Natural killer cell (primary cell): Measurements from ENCODE around the gene FAM131C. TPM values are rescaled to one million over a fixed set of nuclear protein-coding genes. Genes with fewer than 3 reads are reported as not detected.

ENCODE experiments used
- ATAC-seq, 3 donors: fragments of 150-1000 bp in 2 of 3; fragments of 200-7000 bp in 1 of 3; cut with Tn5 transposase; 1 replicate in 1 of 3; 2 replicates in 2 of 3; pipeline ENCODE4 v1.10.0; 2021; ENCODE audit warnings: mild to moderate bottlenecking in 2 of 3, moderate library complexity in 2 of 3
- DNase-seq, 2 donors: peaks; one replicate each; pipeline versions ENCODE4 v3.0.0 to v3.0.0-alpha.2; 2013 to 2021; ENCODE audit warnings: mixed read lengths in 1 of 2
- H3K27ac ChIP-seq: one replicate; pipeline ENCODE4 v1.5.1; 2013; ENCODE audit warnings: mild to moderate bottlenecking, low read length
- H3K27me3 ChIP-seq: one replicate; pipeline ENCODE4 v1.6.1; 2013; ENCODE audit warnings: low read length; ENCODE audit not compliant: control insufficient read depth, insufficient read depth
- H3K36me3 ChIP-seq: one replicate; pipeline ENCODE4 v1.6.1; 2013; ENCODE audit warnings: low read length; ENCODE audit not compliant: control insufficient read depth, insufficient read depth
- H3K4me1 ChIP-seq: one replicate; pipeline ENCODE4 v1.6.1; 2013; ENCODE audit warnings: low read length; ENCODE audit not compliant: control insufficient read depth, insufficient read depth
- H3K4me3 ChIP-seq: one replicate; pipeline ENCODE4 v1.5.1; 2013; ENCODE audit warnings: low read length
- H3K9me3 ChIP-seq: one replicate; pipeline ENCODE4 v1.6.1; 2013; ENCODE audit warnings: low read length; ENCODE audit not compliant: control insufficient read depth, insufficient read depth
- H3K27ac Mint-ChIP-seq, 2 donors: one replicate each; pipeline ENCODE4 v1.8.0; 2022; ENCODE audit warnings: mild to moderate bottlenecking in 2 of 2, mixed read lengths in 2 of 2, moderate library complexity in 1 of 2
- H3K27me3 Mint-ChIP-seq, 2 donors: one replicate each; pipeline ENCODE4 v1.8.0; 2022; ENCODE audit warnings: low read depth in 2 of 2, mixed read lengths in 2 of 2
- H3K36me3 Mint-ChIP-seq: one replicate; pipeline ENCODE4 v1.8.0; 2022; ENCODE audit warnings: mixed read lengths
- H3K4me1 Mint-ChIP-seq, 2 donors: one replicate each; pipeline ENCODE4 v1.8.0; 2022; ENCODE audit warnings: mixed read lengths in 2 of 2
- H3K4me3 Mint-ChIP-seq: one replicate; pipeline ENCODE4 v1.8.0; 2022; ENCODE audit warnings: mild to moderate bottlenecking, moderate library complexity, mixed read lengths
- H3K9me3 Mint-ChIP-seq, 2 donors: one replicate each; pipeline ENCODE4 v1.8.0; 2022; ENCODE audit warnings: mixed read lengths in 2 of 2
- whole genome bisulfite sequencing: methylation state at CpG from one replicate; pipeline ENCODE4 v1.1.7; 2013; ENCODE audit warnings: missing lambda C conversion rate; ENCODE audit not compliant: insufficient coverage; 5-methylcytosine and 5-hydroxymethylcytosine counted together
- intact Hi-C: fragments of 100-400 bp; cut with micrococcal nuclease; formaldehyde crosslinking; loops from one replicate; pipeline ENCODE4 v1.14.2; 2022
- total RNA-seq, 4 donors: library from RNA; stranded (reverse); fragments of 120-200 nt in 1 of 4; gene quantifications; one replicate each; pipeline versions ENCODE4 v1.2.3 to v1.2.4, GENCODE V29; 2013 to 2022
- TF ChIP-seq, protein P1 (sequence below): fragments of 200-600 bp; IDR thresholded peaks from one replicate; pipeline ENCODE4 v1.8.0; 2022; ENCODE audit warnings: antibody characterized with exemption

The FAM131C gene
- total RNA-seq, 3 donors from 2014 or later (not counting 1 experiment from before 2014, with no cell fraction given): not detected

DNA sequence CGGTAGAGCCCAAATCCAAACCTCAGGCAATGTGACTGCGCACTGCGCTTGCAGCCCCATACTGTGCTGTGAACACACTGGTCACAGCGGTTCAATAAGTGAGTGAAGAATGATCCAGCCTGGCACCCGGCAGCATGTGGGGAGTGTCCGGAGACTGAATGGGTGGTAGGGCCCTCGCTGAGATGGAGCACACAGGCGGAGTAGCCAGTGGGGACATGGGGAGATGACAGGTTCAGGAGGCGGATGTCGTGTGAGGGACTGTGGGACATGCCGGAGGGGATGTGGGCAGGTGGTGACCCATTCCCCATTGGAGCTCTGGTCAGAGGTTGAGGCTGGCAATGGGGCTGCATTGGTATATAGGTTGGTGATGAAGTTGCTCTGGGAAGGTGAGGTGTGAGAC is 63.8 kb downstream of the FAM131C start:
- no peaks in the 10 kb centered on the region for H3K27me3 ChIP-seq
- DNase-seq (no peak), ATAC-seq (no peak)
- no peak overlapping the region for H3K27ac ChIP-seq
- no peak overlapping the region for H3K4me3 ChIP-seq
- H3K36me3 ChIP-seq: no peaks in the 10 kb centered on the region
- intact Hi-C loops: loop anchor here (1.0 to 2.0 kb wide), 4 partner anchors 47 to 353 kb away; no protein-coding TSS in a partner anchor
- Mint-ChIP-seq H3K27ac (no peak overlapping the region), H3K4me3 (no peak overlapping the region), H3K9me3 (no peaks in the 10 kb centered on the region), H3K4me1 (peaks cover 0 to 15% of the 10 kb centered on the region in 2 donors), H3K27me3 (no peaks in the 10 kb centered on the region), H3K36me3 (no peaks in the 10 kb centered on the region)
- H3K4me1 ChIP-seq: peaks cover 23% of the 10 kb centered on the region
- no peaks in the 10 kb centered on the region for H3K9me3 ChIP-seq
- WGBS: 91% methylated on average over 11 of the region's 11 CpGs
- TF ChIP-seq, protein P1, sequence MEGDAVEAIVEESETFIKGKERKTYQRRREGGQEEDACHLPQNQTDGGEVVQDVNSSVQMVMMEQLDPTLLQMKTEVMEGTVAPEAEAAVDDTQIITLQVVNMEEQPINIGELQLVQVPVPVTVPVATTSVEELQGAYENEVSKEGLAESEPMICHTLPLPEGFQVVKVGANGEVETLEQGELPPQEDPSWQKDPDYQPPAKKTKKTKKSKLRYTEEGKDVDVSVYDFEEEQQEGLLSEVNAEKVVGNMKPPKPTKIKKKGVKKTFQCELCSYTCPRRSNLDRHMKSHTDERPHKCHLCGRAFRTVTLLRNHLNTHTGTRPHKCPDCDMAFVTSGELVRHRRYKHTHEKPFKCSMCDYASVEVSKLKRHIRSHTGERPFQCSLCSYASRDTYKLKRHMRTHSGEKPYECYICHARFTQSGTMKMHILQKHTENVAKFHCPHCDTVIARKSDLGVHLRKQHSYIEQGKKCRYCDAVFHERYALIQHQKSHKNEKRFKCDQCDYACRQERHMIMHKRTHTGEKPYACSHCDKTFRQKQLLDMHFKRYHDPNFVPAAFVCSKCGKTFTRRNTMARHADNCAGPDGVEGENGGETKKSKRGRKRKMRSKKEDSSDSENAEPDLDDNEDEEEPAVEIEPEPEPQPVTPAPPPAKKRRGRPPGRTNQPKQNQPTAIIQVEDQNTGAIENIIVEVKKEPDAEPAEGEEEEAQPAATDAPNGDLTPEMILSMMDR: no peak

DNA sequence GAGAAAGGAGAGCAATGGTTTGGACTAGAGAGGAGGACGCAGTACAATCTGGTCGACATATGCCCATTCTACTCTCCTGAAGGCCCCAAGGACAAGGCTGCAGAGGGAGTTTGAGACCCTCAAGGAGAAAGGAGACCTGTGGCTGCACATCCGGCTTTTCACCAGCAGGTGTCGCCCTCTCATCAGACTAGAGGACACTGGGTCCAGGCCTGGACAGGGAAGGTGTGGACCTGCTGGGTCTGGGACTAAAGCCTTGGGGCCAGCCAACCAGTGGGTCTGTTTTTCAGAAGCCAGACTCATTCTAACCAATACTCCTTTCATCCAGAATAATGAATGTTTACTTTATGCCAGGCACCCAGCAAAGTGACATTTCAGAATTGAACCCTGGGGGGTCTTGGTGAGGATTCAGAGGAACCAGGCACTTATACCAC is 64.4 kb downstream of the FAM131C start:
- DNase-seq (peak; percentile 71 to 83), ATAC-seq (peak; percentile 32 to 74 (median 66))
- Mint-ChIP-seq H3K27me3 (no peaks in the 10 kb centered on the region), H3K27ac (no peak overlapping the region), H3K4me1 (peaks cover 0 to 15% of the 10 kb centered on the region in 2 donors), H3K36me3 (no peaks in the 10 kb centered on the region), H3K9me3 (no peaks in the 10 kb centered on the region), H3K4me3 (no peak overlapping the region)
- intact Hi-C loops: loop anchor here (1.0 to 2.0 kb wide), 4 partner anchors 47 to 354 kb away; no protein-coding TSS in a partner anchor
- Histone ChIP-seq H3K4me3 (no peak overlapping the region), H3K4me1 (peaks cover 23% of the 10 kb centered on the region), H3K27ac (no peak overlapping the region), H3K9me3 (no peaks in the 10 kb centered on the region), H3K36me3 (no peaks in the 10 kb centered on the region), H3K27me3 (no peaks in the 10 kb centered on the region)
- TF ChIP-seq, protein P1: peak; percentile 98
- 5% methylated on average over 4 of the region's 4 CpGs for WGBS

Other genes starting within 250 kb of the FAM131C start
- 100 to 1,000 TPM in 2 of 3 donors, 10 to 100 TPM in 1; 98.1 to 114 (median 105) TPM for gene SPEN, start 225.9 kb downstream of the FAM131C start, total RNA-seq
- 100 to 1,000 TPM in 1 of 3 donors, 10 to 100 TPM in 2; 86.0 to 100 (median 86.9) TPM for gene ZBTB17, start 97.5 kb downstream of the FAM131C start, total RNA-seq
- gene SRARP, start 69.4 kb downstream of the FAM131C start, total RNA-seq: not detected
- gene HSPB7, start 55.6 kb downstream of the FAM131C start, total RNA-seq: not detected
- under 1 TPM in 2 of 3 donors, not detected in 1; 0.16 to 0.33 TPM for gene CLCNKA, start 51.6 kb downstream of the FAM131C start, total RNA-seq
- gene CLCNKB, start 29.9 kb downstream of the FAM131C start, total RNA-seq: not detected
- gene EPHA2, start 82.4 kb upstream of the FAM131C start, total RNA-seq: under 1 TPM in 1 of 3 donors, not detected in 2; 0.13 TPM
- 10 to 100 TPM; 14.6 to 18.9 (median 15.8) TPM for gene ARHGEF19, start 139.0 kb upstream of the FAM131C start, total RNA-seq
- gene CPLANE2, start 163.5 kb upstream of the FAM131C start, total RNA-seq: 10 to 100 TPM in 1 of 3 donors, 1 to 10 TPM in 2; 7.6 to 10.8 (median 8.3) TPM